ENCODE results near the gene NR2C2AP. TPM values are rescaled to one million over a fixed set of nuclear protein-coding genes. Genes with fewer than 3 reads are reported as not detected.
A peak's percentile ranks its signal among the peaks of the same experiment; 100 is the strongest.

Gene NR2C2AP
- total and polyA plus RNA-seq, 2 of the 13 experiments (the other 11 are each of a cell fraction or from before 2014, with no cell fraction given) = 12.2 to 26.8 TPM

GRCh38 chr19:19170053-19170872 is 33.0 kb downstream of the NR2C2AP start, which contains the start of gene MEF2B (continued):
- TF ChIP-seq, protein P1, sequence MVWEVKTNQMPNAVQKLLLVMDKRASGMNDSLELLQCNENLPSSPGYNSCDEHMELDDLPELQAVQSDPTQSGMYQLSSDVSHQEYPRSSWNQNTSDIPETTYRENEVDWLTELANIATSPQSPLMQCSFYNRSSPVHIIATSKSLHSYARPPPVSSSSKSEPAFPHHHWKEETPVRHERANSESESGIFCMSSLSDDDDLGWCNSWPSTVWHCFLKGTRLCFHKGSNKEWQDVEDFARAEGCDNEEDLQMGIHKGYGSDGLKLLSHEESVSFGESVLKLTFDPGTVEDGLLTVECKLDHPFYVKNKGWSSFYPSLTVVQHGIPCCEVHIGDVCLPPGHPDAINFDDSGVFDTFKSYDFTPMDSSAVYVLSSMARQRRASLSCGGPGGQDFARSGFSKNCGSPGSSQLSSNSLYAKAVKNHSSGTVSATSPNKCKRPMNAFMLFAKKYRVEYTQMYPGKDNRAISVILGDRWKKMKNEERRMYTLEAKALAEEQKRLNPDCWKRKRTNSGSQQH (CRISPR knock-in tag; IDR thresholded peaks at IDR 0.05; ENCODE audit: low read depth) = no peak
- TF ChIP-seq HMG20A (CRISPR knock-in tag; IDR thresholded peaks at IDR 0.05; ENCODE audit: borderline replicate concordance) (no peak), MBNL3 (CRISPR knock-in tag; conservative IDR thresholded peaks at IDR 0.05) (no peak), ZNF563 (CRISPR knock-in tag; IDR thresholded peaks at IDR 0.05) (no peak), WIZ (CRISPR knock-in tag; IDR thresholded peaks at IDR 0.05) (no peak), ZNF121 (CRISPR knock-in tag; IDR thresholded peaks at IDR 0.05) (no peak), ZNF468 (CRISPR knock-in tag; IDR thresholded peaks at IDR 0.05) (no peak), SALL2 (CRISPR knock-in tag; IDR thresholded peaks at IDR 0.05) (peak; percentile 61; the same call in 1 of the 2 replicates), CHD2 (IDR thresholded peaks at IDR 0.05; ENCODE audit: low read depth, low read length) (no peak), ZBTB20 (CRISPR knock-in tag; IDR thresholded peaks at IDR 0.05; ENCODE audit: borderline replicate concordance, low read depth) (no peak), ZNF333 (CRISPR knock-in tag; IDR thresholded peaks at IDR 0.05; ENCODE audit: borderline replicate concordance) (0 out of 2 replicates have a peak, but pooled peaks have one; percentile 4), SALL1 (CRISPR knock-in tag; IDR thresholded peaks at IDR 0.05) (0 out of 2 replicates have a peak, but pooled peaks have one; percentile 11)
- TF ChIP-seq, protein P2, sequence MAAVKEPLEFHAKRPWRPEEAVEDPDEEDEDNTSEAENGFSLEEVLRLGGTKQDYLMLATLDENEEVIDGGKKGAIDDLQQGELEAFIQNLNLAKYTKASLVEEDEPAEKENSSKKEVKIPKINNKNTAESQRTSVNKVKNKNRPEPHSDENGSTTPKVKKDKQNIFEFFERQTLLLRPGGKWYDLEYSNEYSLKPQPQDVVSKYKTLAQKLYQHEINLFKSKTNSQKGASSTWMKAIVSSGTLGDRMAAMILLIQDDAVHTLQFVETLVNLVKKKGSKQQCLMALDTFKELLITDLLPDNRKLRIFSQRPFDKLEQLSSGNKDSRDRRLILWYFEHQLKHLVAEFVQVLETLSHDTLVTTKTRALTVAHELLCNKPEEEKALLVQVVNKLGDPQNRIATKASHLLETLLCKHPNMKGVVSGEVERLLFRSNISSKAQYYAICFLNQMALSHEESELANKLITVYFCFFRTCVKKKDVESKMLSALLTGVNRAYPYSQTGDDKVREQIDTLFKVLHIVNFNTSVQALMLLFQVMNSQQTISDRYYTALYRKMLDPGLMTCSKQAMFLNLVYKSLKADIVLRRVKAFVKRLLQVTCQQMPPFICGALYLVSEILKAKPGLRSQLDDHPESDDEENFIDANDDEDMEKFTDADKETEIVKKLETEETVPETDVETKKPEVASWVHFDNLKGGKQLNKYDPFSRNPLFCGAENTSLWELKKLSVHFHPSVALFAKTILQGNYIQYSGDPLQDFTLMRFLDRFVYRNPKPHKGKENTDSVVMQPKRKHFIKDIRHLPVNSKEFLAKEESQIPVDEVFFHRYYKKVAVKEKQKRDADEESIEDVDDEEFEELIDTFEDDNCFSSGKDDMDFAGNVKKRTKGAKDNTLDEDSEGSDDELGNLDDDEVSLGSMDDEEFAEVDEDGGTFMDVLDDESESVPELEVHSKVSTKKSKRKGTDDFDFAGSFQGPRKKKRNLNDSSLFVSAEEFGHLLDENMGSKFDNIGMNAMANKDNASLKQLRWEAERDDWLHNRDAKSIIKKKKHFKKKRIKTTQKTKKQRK (IDR thresholded peaks at IDR 0.05; ENCODE audit: low read length) = no peak
- TF ChIP-seq, protein P3, sequence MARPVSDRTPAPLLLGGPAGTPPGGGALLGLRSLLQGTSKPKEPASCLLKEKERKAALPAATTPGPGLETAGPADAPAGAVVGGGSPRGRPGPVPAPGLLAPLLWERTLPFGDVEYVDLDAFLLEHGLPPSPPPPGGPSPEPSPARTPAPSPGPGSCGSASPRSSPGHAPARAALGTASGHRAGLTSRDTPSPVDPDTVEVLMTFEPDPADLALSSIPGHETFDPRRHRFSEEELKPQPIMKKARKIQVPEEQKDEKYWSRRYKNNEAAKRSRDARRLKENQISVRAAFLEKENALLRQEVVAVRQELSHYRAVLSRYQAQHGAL (CRISPR knock-in tag; IDR thresholded peaks at IDR 0.05; ENCODE audit: not compliant biosample characterization) = no peak
- TF ChIP-seq, protein P4, sequence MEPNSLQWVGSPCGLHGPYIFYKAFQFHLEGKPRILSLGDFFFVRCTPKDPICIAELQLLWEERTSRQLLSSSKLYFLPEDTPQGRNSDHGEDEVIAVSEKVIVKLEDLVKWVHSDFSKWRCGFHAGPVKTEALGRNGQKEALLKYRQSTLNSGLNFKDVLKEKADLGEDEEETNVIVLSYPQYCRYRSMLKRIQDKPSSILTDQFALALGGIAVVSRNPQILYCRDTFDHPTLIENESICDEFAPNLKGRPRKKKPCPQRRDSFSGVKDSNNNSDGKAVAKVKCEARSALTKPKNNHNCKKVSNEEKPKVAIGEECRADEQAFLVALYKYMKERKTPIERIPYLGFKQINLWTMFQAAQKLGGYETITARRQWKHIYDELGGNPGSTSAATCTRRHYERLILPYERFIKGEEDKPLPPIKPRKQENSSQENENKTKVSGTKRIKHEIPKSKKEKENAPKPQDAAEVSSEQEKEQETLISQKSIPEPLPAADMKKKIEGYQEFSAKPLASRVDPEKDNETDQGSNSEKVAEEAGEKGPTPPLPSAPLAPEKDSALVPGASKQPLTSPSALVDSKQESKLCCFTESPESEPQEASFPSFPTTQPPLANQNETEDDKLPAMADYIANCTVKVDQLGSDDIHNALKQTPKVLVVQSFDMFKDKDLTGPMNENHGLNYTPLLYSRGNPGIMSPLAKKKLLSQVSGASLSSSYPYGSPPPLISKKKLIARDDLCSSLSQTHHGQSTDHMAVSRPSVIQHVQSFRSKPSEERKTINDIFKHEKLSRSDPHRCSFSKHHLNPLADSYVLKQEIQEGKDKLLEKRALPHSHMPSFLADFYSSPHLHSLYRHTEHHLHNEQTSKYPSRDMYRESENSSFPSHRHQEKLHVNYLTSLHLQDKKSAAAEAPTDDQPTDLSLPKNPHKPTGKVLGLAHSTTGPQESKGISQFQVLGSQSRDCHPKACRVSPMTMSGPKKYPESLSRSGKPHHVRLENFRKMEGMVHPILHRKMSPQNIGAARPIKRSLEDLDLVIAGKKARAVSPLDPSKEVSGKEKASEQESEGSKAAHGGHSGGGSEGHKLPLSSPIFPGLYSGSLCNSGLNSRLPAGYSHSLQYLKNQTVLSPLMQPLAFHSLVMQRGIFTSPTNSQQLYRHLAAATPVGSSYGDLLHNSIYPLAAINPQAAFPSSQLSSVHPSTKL (CRISPR knock-in tag; IDR thresholded peaks at IDR 0.05) = peak; percentile 28; the same call in 1 of the 2 replicates
- TF ChIP-seq, protein P5, sequence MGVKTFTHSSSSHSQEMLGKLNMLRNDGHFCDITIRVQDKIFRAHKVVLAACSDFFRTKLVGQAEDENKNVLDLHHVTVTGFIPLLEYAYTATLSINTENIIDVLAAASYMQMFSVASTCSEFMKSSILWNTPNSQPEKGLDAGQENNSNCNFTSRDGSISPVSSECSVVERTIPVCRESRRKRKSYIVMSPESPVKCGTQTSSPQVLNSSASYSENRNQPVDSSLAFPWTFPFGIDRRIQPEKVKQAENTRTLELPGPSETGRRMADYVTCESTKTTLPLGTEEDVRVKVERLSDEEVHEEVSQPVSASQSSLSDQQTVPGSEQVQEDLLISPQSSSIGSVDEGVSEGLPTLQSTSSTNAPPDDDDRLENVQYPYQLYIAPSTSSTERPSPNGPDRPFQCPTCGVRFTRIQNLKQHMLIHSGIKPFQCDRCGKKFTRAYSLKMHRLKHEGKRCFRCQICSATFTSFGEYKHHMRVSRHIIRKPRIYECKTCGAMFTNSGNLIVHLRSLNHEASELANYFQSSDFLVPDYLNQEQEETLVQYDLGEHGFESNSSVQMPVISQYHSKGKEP (CRISPR knock-in tag; IDR thresholded peaks at IDR 0.05) = no peak

Data from HepG2 (cell line).